Spleen (tissue), 7 donors: ENCODE data around the gene CNTF.

Experiments
- CTCF ChIP-seq, 11 experiments: fragments of 200-600 bp in 7 of 11; fragments of 450-650 bp in 4 of 11; sonication (generic) in 4 of 11; IDR thresholded peaks in 8 of 11; conservative IDR thresholded peaks in 3 of 11; 1 replicate in 7 of 11; 2 replicates in 4 of 11; pipeline versions ENCODE4 v1.4.0 to v1.8.0; 2016 to 2021; ENCODE audit warnings: antibody characterized with exemption in 11 of 11, inconsistent platforms in 4 of 11, mild to moderate bottlenecking in 1 of 11
- POLR2A ChIP-seq, 3 donors: fragments of 450-650 bp; IDR thresholded peaks; one replicate each; pipeline ENCODE4 v1.5.1; 2017; ENCODE audit warnings: antibody characterized with exemption in 3 of 3, mild to moderate bottlenecking in 1 of 3
- POLR2AphosphoS5 ChIP-seq, 3 donors: sonication (generic); formaldehyde crosslinking; IDR thresholded peaks; one replicate each; pipeline ENCODE4 v1.5.1; 2017; ENCODE audit warnings: antibody characterized with exemption in 3 of 3
- donor health status: DM: no; HTN: no; CAD: no; lungs with moderate emphysema.
- donor health status: DM: no; HTN: no; CAD: no.
- donor health status: DM: no; HTN: no; CAD: no.

- no peak for TF ChIP-seq CTCF (IDR thresholded peaks at IDR 0.05 in 8 of 11, conservative IDR thresholded peaks at IDR 0.05 in 3 of 11)
- no peak for TF ChIP-seq POLR2A (IDR thresholded peaks at IDR 0.05)
- no peak for TF ChIP-seq POLR2AphosphoS5 (IDR thresholded peaks at IDR 0.05)
Observed at GRCh38 chr11:58636587-58636986, 14.1 kb downstream of the CNTF start.
